Memory B cell (primary cell): ENCODE results near the gene SFMBT2.

Experiments
- ATAC-seq: fragments of 150-1000 bp; cut with Tn5 transposase; 2 replicates; pipeline ENCODE4 v1.10.0; 2021; ENCODE audit warnings: low read depth, mild to moderate bottlenecking, moderate library complexity
- DNase-seq, 2 donors: peaks; one replicate each; pipeline ENCODE4 v3.0.0; 2022; ENCODE audit warnings: low spot score in 2 of 2
- H3K27ac Mint-ChIP-seq: one replicate; pipeline ENCODE4 v1.8.0; 2022; ENCODE audit warnings: mild to moderate bottlenecking, moderate library complexity, mixed read lengths
- H3K27me3 Mint-ChIP-seq: one replicate; pipeline ENCODE4 v1.8.0; 2022; ENCODE audit warnings: mixed read lengths
- H3K36me3 Mint-ChIP-seq: one replicate; pipeline ENCODE4 v1.8.0; 2022; ENCODE audit warnings: mild to moderate bottlenecking, mixed read lengths
- H3K4me1 Mint-ChIP-seq: one replicate; pipeline ENCODE4 v1.8.0; 2022; ENCODE audit warnings: mixed read lengths
- H3K4me3 Mint-ChIP-seq: one replicate; pipeline ENCODE4 v1.8.0; 2022; ENCODE audit warnings: mild to moderate bottlenecking, moderate library complexity, mixed read lengths
- H3K9me3 Mint-ChIP-seq: one replicate; pipeline ENCODE4 v1.8.0; 2022; ENCODE audit warnings: mixed read lengths

SFMBT2 gene

GRCh38 chr10:7293378-7293920 is 117.4 kb downstream of the SFMBT2 start:
- no peak for ATAC-seq
- Mint-ChIP-seq H3K4me3 (no peak overlapping the region), H3K4me1 (peaks cover 11% of the 10 kb centered on the region)

GRCh38 chr10:7291487-7292270 is 119.2 kb downstream of the SFMBT2 start:
- H3K27ac Mint-ChIP-seq = no peak overlapping the region
- no peak overlapping the region for H3K4me3 Mint-ChIP-seq
- no peaks in the 10 kb centered on the region for H3K36me3 Mint-ChIP-seq
- H3K9me3 Mint-ChIP-seq = no peaks in the 10 kb centered on the region
- ATAC-seq (no peak), DNase-seq (no peak)
- H3K27me3 Mint-ChIP-seq = no peaks in the 10 kb centered on the region
- H3K4me1 Mint-ChIP-seq = peaks cover 8% of the 10 kb centered on the region

More at GRCh38 chr10:7293378-7293920, 117.4 kb downstream of the SFMBT2 start:
- Mint-ChIP-seq H3K36me3 (peaks cover 1% of the 10 kb centered on the region), H3K9me3 (no peaks in the 10 kb centered on the region), H3K27me3 (no peaks in the 10 kb centered on the region), H3K27ac (no peak overlapping the region)
- DNase-seq = no peak

- H3K27ac Mint-ChIP-seq = no peak overlapping the region
- H3K9me3 Mint-ChIP-seq = no peaks in the 10 kb centered on the region
- H3K4me3 Mint-ChIP-seq = no peak overlapping the region
- no peaks in the 10 kb centered on the region for H3K27me3 Mint-ChIP-seq
- H3K4me1 Mint-ChIP-seq = no peaks in the 10 kb centered on the region
- H3K36me3 Mint-ChIP-seq = peaks cover 9% of the 10 kb centered on the region
- no peak for DNase-seq
- no peak for ATAC-seq
Observed at GRCh38 chr10:7288060-7288690, 122.7 kb downstream of the SFMBT2 start.

- peaks cover 9% of the 10 kb centered on the region for H3K36me3 Mint-ChIP-seq
- H3K27me3 Mint-ChIP-seq = no peaks in the 10 kb centered on the region
- H3K27ac Mint-ChIP-seq = no peak overlapping the region
- no peak overlapping the region for H3K4me3 Mint-ChIP-seq
- DNase-seq (no peak), ATAC-seq (no peak)
- H3K4me1 Mint-ChIP-seq = no peaks in the 10 kb centered on the region
- H3K9me3 Mint-ChIP-seq = no peaks in the 10 kb centered on the region
Observed at GRCh38 chr10:7287377-7287776, 123.5 kb downstream of the SFMBT2 start.

- no peak for DNase-seq
- Mint-ChIP-seq H3K4me1 (peaks cover 1% of the 10 kb centered on the region), H3K4me3 (no peak overlapping the region), H3K27ac (no peak overlapping the region), H3K27me3 (no peaks in the 10 kb centered on the region), H3K9me3 (no peaks in the 10 kb centered on the region), H3K36me3 (peaks cover 11% of the 10 kb centered on the region)
- ATAC-seq = no peak
Observed at GRCh38 chr10:7285522-7286322, 125.1 kb downstream of the SFMBT2 start.

GRCh38 chr10:7283246-7283645 is 127.6 kb downstream of the SFMBT2 start:
- Mint-ChIP-seq H3K27me3 (no peaks in the 10 kb centered on the region), H3K4me1 (peaks cover 4% of the 10 kb centered on the region), H3K4me3 (no peak overlapping the region), H3K36me3 (peaks cover 14% of the 10 kb centered on the region), H3K27ac (no peak overlapping the region), H3K9me3 (no peaks in the 10 kb centered on the region)
- no peak for DNase-seq
- no peak for ATAC-seq

GRCh38 chr10:7282457-7282856 is 128.4 kb downstream of the SFMBT2 start:
- Mint-ChIP-seq H3K4me1 (peaks cover 4% of the 10 kb centered on the region), H3K36me3 (peaks cover 17% of the 10 kb centered on the region), H3K27ac (no peak overlapping the region), H3K27me3 (no peaks in the 10 kb centered on the region), H3K9me3 (no peaks in the 10 kb centered on the region), H3K4me3 (no peak overlapping the region)
- ATAC-seq (no peak), DNase-seq (no peak)

GRCh38 chr10:7281429-7281828 is 129.4 kb downstream of the SFMBT2 start:
- peaks cover 17% of the 10 kb centered on the region for H3K36me3 Mint-ChIP-seq

GRCh38 chr10:7279303-7279702 is 131.5 kb downstream of the SFMBT2 start:
- no peak for DNase-seq
- peaks cover 4% of the 10 kb centered on the region for H3K4me1 Mint-ChIP-seq
- H3K9me3 Mint-ChIP-seq = no peaks in the 10 kb centered on the region
- peaks cover 23% of the 10 kb centered on the region for H3K36me3 Mint-ChIP-seq
- ATAC-seq = no peak
- H3K27me3 Mint-ChIP-seq = no peaks in the 10 kb centered on the region
- no peak overlapping the region for H3K4me3 Mint-ChIP-seq
- H3K27ac Mint-ChIP-seq = peak overlapping the region; percentile 12

More at GRCh38 chr10:7281429-7281828, 129.4 kb downstream of the SFMBT2 start:
- no peaks in the 10 kb centered on the region for H3K9me3 Mint-ChIP-seq
- peaks cover 4% of the 10 kb centered on the region for H3K4me1 Mint-ChIP-seq
- no peak overlapping the region for H3K27ac Mint-ChIP-seq
- ATAC-seq (no peak), DNase-seq (no peak)
- H3K4me3 Mint-ChIP-seq = no peak overlapping the region
- no peaks in the 10 kb centered on the region for H3K27me3 Mint-ChIP-seq

- Mint-ChIP-seq H3K27ac (no peak overlapping the region), H3K4me1 (peaks cover 4% of the 10 kb centered on the region), H3K27me3 (no peaks in the 10 kb centered on the region), H3K9me3 (no peaks in the 10 kb centered on the region), H3K36me3 (peaks cover 18% of the 10 kb centered on the region), H3K4me3 (no peak overlapping the region)
- no peak for DNase-seq
- no peak for ATAC-seq
Observed at GRCh38 chr10:7277867-7278266, 133.0 kb downstream of the SFMBT2 start.

- Mint-ChIP-seq H3K36me3 (peaks cover 18% of the 10 kb centered on the region), H3K4me3 (no peak overlapping the region), H3K4me1 (peaks cover 4% of the 10 kb centered on the region), H3K27ac (no peak overlapping the region), H3K9me3 (no peaks in the 10 kb centered on the region), H3K27me3 (no peaks in the 10 kb centered on the region)
- DNase-seq (no peak), ATAC-seq (no peak)
Observed at GRCh38 chr10:7277432-7277831, 133.4 kb downstream of the SFMBT2 start.

GRCh38 chr10:7275761-7276440 is 134.9 kb downstream of the SFMBT2 start:
- Mint-ChIP-seq H3K36me3 (peaks cover 20% of the 10 kb centered on the region), H3K4me3 (no peak overlapping the region), H3K4me1 (peaks cover 4% of the 10 kb centered on the region), H3K27me3 (no peaks in the 10 kb centered on the region), H3K27ac (no peak overlapping the region), H3K9me3 (no peaks in the 10 kb centered on the region)
- no peak for ATAC-seq
- no peak for DNase-seq

- H3K27ac Mint-ChIP-seq = no peak overlapping the region
- H3K9me3 Mint-ChIP-seq = no peaks in the 10 kb centered on the region
- no peaks in the 10 kb centered on the region for H3K27me3 Mint-ChIP-seq
- peaks cover 21% of the 10 kb centered on the region for H3K36me3 Mint-ChIP-seq
- DNase-seq = no peak
- no peak overlapping the region for H3K4me3 Mint-ChIP-seq
- ATAC-seq = no peak
- no peaks in the 10 kb centered on the region for H3K4me1 Mint-ChIP-seq
Observed at GRCh38 chr10:7274293-7274692, 136.5 kb downstream of the SFMBT2 start.
